Effector CD4-positive, alpha-beta T cell (primary cell): ENCODE results near the gene NPB.
A peak's percentile ranks its signal among the peaks of the same experiment; 100 is the strongest.
"Not testable (repeated sequence)": the region's sequence is repeated elsewhere in the genome, so short reads cannot be mapped to it uniquely, and the experiment has no call there.

ENCODE experiments used
- DNase-seq: peaks from one replicate; pipeline ENCODE4 v3.0.0-alpha.2; 2020

NPB gene

DNA sequence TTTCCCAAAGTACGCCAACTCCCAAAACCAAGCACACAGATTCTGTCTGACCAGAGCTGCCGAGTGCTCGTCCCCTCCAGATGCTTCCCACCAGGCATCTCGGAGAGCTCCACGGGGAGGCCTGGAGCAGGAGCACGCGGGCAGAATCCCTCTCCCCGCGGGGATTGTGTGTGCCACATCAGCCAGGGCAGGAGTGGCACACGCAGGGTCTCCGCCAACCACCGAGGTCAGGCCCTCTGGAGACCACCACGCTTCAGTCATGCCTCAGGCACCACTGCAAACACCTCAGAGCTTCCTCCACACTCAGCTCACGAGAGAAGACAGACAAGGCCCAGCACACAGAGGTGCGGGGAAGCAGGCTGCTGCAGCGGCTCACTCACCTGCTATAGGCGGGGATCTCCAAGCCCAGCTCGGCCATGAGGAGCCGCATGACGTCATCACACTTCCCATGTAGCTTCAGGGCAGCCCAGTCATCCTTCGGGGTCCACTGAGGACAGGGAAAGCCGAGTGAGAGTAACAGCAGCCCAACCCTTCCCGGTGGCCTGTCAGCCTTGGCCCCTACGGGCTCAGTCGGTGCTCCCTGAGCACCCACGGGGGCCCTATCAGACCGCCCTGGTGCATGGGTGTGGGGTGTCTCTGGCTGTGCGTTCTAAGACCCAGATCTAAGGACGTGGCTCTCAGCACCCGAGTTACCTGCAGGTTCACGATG lies 11.5 kb downstream of the NPB start:
- DNase-seq, result no peak

GRCh38 chr17:81914103-81914850 lies 12.2 kb downstream of the NPB start:
- DNase-seq, result no peak

- no peak for DNase-seq
Observed at GRCh38 chr17:81915331-81915730, 13.3 kb downstream of the NPB start.

GRCh38 chr17:81916234-81917001 lies 14.4 kb downstream of the NPB start:
- DNase-seq, result no peak

- DNase-seq, result peak; percentile 81
Observed at GRCh38 chr17:81917565-81918332, 15.7 kb downstream of the NPB start, which contains the start of gene SIRT7. SIRT7 (minus strand) TSS chr17:81918176; CDS start chr17:81918131, 45 bp downstream.

DNA sequence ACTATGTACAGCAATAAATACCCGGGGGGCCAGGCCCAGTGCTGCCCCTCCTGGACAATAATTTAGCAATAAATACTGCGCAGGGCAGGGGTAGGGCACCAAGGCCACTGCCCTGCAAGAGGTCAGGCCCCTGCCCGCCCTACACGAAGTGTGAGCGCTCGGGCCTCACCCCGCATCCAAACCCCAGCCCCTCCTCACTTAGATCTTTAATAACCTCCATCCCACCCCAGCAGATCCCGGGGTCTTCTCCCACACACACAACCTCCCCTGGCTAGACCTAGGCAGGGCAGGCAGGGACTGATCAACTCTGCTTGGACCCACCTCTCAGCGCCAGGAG lies 16.3 kb downstream of the NPB start:
- DNase-seq, result not testable (repeated sequence)

GRCh38 chr17:81918832-81919545 lies 17.0 kb downstream of the NPB start:
- no peak for DNase-seq

GRCh38 chr17:81920612-81921536 lies 18.8 kb downstream of the NPB start:
- no peak for DNase-seq

- DNase-seq, result no peak
Observed at GRCh38 chr17:81921537-81921862, 19.5 kb downstream of the NPB start.

DNA sequence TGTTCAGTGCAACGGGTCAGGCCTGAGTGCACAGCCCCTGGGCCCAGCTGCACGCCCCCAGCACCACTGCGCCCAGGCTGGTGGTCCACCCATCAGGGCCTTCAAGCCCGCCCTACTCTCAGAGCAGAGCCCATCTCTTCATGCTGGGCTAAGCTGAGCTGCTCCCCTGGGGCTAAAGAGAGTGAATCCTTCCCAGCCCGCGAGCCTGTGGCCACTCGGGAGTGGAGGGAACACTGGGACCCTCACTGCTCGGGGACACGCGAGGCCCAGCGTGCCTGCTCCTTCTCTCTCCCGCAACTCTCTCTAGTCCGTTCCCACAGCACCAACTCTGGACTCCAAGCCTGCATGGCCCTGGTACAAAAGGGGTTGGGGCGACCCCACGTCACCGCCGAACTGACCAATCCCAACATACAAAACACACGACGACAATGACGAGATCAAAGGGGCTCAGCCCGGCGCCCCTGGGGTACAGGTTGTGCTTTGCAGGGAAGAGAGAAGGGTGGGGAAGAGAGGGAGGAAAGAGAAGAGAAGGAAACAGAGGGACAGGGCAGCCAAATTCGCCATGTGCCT lies 20.0 kb downstream of the NPB start:
- no peak for DNase-seq

DNA sequence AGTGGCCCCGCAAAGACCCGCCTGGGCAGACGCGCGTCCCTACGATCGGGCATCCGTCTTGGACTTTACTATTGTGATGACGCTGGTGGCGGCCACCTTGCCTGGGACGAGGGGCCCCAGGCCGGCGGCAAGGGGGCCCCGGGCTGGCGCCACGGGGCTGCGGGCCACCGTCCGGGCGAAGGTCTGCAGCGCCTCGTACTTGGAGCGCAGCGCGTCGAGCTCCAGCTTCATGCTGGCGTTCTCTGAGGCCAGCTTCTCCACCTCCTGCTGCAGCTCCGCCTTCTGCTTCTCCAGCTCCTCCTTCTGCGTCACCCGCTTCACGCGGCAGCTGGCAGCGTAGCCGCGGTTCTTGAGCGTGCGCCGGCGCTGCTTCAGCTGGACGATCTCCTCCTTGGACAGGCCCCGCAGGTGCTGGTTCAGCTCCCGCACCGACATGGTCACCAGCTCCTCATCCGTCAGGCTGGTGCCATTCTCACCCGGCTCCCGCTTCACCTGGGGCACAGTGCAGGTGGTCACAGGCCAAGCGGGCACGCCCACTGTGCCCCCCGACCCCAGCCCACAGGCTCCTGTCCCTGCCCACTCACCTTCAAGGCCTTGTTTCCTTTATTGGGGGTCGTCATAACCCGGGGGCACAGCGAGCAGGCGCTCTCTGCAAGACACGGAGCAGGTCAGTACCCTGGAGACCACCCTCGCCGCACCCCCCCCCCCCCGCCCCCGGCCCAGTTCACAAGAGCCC lies 20.7 kb downstream of the NPB start:
- no peak for DNase-seq

- no peak for DNase-seq
Observed at GRCh38 chr17:81923302-81924260, 21.5 kb downstream of the NPB start.

- no peak for DNase-seq
Observed at GRCh38 chr17:81924557-81925532, 22.8 kb downstream of the NPB start.

DNA sequence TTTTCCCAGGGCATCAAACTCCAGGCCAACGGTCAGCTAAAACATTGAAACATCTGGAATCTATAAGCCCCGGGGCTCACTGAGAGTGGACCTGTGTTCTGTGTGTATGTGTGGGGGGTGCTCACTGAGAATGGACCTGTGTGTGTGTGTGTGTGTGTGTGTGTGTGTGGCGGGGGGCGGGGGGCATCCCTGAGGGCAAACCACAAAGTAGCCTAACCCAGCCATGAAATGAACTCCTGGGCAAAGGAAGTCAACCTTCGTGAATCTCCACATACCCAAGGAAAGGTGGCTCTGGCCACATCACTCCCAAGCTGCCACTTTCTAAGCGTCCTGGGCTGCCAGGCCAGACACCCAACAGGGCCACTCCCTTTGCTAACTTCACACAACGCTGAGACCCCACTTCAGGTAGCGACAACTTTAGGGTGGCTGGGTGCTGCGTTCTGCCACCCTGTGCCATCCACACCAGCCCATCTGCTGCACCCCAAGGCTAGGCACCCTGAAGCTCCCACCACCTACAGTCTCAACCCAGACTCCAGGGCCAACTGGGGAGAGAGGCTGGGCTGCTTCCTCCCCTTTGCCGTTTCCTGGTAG lies 23.9 kb downstream of the NPB start:
- no peak for DNase-seq

GRCh38 chr17:81926451-81927151 lies 24.6 kb downstream of the NPB start:
- peak; percentile 44 for DNase-seq

DNA sequence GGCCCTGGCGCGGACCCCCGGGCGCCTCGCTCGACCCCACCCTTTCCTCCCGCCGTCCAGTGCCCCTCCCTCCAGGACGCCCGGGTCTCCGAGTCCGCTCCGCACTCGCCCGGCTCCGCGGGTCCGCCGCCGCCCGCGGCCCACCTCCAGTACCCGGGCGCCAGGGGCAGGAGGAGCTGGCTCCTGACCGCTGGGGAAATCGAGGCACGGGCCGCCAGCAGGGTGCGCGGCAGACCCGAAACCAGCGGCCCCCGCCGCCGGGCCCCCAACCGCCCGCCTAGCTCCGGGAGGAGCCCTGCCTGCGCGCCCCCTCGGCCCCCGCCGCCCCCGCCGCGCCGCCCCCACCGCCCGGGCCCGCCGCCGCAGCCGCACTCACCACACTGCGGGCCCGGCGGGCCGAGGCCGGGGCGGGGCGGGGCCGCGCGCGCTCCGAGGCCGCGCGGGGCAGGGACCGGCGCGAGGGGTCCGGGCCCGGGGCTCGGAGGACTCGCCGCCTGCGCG lies 25.2 kb downstream of the NPB start:
- DNase-seq, result no peak
